A549 (cell line): Measurements from ENCODE around the gene TRPM4.

ENCODE experiments used
- CTCF ChIP-seq: fragments of >200 bp; sonication (Bioruptor Twin); formaldehyde crosslinking; IDR thresholded peaks from 3 replicates; pipeline ENCODE4 v1.5.1; 2016
- EP300 ChIP-seq, 2 experiments: fragments of >200 bp; sonication (Bioruptor Twin); formaldehyde crosslinking; IDR thresholded peaks; 2 replicates in 1 of 2; 3 replicates in 1 of 2; pipeline ENCODE4 v1.6.1; 2016 to 2017
- MYC ChIP-seq: IDR thresholded peaks from 2 replicates; pipeline ENCODE4 v1.6.1; 2012; ENCODE audit warnings: mild to moderate bottlenecking, inconsistent platforms, low read length, improper control_type of control experiment, borderline replicate concordance
- POLR2A ChIP-seq: IDR thresholded peaks from 2 replicates; pipeline ENCODE4 v1.6.1; 2012; ENCODE audit warnings: mild to moderate bottlenecking, low read length
- RNF2 ChIP-seq: fragments of 200-600 bp; sonication (generic); IDR thresholded peaks from 2 replicates; pipeline ENCODE4 v1.6.1; 2016; ENCODE audit warnings: low read depth, mild to moderate bottlenecking, antibody characterized with exemption, moderate library complexity, borderline replicate concordance
- SMC3 ChIP-seq: fragments of >200 bp; sonication (Bioruptor Twin); formaldehyde crosslinking; IDR thresholded peaks from 3 replicates; pipeline ENCODE4 v1.6.1; 2018; ENCODE audit warnings: inconsistent platforms

- TF ChIP-seq CTCF (no peak), SMC3 (no peak), RNF2 (no peak), POLR2A (no peak), EP300 (IDR thresholded peaks at IDR 0.05) (no peak), MYC (no peak)
Observed at GRCh38 chr19:49111218-49111998, 46.2 kb upstream of the TRPM4 start.
